PC-9 (cell line): ENCODE data around the gene CDADC1. TPM values are rescaled to one million over a fixed set of nuclear protein-coding genes. Genes with fewer than 3 reads are reported as not detected.

ENCODE experiments used
- BruUV-seq: library from RNA; stranded (reverse); fragments of 400-500 nt; replicated peaks from 2 replicates; lab custom pipeline; 2021; lab: Mats Ljungman, UMichigan
- CTCF ChIA-PET: fragments of 300-600 bp; sonication (Branson Sonifier 250); formaldehyde crosslinking; loops from one replicate; lab custom pipeline; 2022; ENCODE audit warnings: antibody characterized with exemption; lab: Charles Lee
- POLR2A ChIA-PET: fragments of 300-600 bp; sonication (Branson Sonifier 250); formaldehyde crosslinking; loops from one replicate; lab custom pipeline; 2022; ENCODE audit warnings: antibody characterized with exemption; ENCODE audit not compliant: unreplicated experiment; lab: Charles Lee
- DNase-seq, 2 experiments: peaks; one replicate each; pipeline versions ENCODE4 v3.0.0 to v3.0.0-alpha.2; 2015 to 2022; ENCODE audit warnings: mixed read lengths in 1 of 2
- H2AFZ ChIP-seq: fragments of 200-600 bp; sonication (generic); 2 replicates; pipeline ENCODE4 v1.8.1; 2017; ENCODE audit warnings: antibody characterized with exemption
- H3F3A ChIP-seq: fragments of 200-600 bp; sonication (generic); 2 replicates; pipeline ENCODE4 v1.8.1; 2017; ENCODE audit warnings: antibody characterized with exemption, mild to moderate bottlenecking, low read depth; ENCODE audit not compliant: insufficient read depth
- H3K27ac ChIP-seq: fragments of 200-600 bp; sonication (generic); 2 replicates; pipeline ENCODE4 v1.6.1; 2016; ENCODE audit warnings: mixed run types
- H3K27me3 ChIP-seq: fragments of 200-600 bp; sonication (generic); 2 replicates; pipeline ENCODE4 v1.6.1; 2016; ENCODE audit warnings: low read depth, mixed run types; ENCODE audit not compliant: insufficient read depth
- H3K36me3 ChIP-seq: fragments of 200-600 bp; sonication (generic); 2 replicates; pipeline ENCODE4 v1.6.1; 2016; ENCODE audit warnings: low read depth, mixed run types
- H3K4me1 ChIP-seq: fragments of 200-600 bp; sonication (generic); replicated peaks from 2 replicates; pipeline ENCODE4 v1.6.1; 2016; ENCODE audit warnings: mixed run types; ENCODE audit not compliant: insufficient read depth
- H3K4me2 ChIP-seq: fragments of 200-600 bp; sonication (generic); 2 replicates; pipeline ENCODE4 v1.6.1; 2017; ENCODE audit warnings: mixed run types
- H3K4me3 ChIP-seq: fragments of 200-600 bp; sonication (generic); 2 replicates; pipeline ENCODE4 v1.6.1; 2016; ENCODE audit warnings: mixed run types
- H3K79me2 ChIP-seq: fragments of 200-600 bp; sonication (generic); 2 replicates; pipeline ENCODE4 v1.6.1; 2017; ENCODE audit warnings: low read depth, mixed run types
- H3K9me2 ChIP-seq: fragments of 200-600 bp; sonication (generic); 2 replicates; pipeline ENCODE4 v1.8.1; 2017; ENCODE audit warnings: mild to moderate bottlenecking; ENCODE audit not compliant: insufficient read depth
- H3K9me3 ChIP-seq: fragments of 200-600 bp; sonication (generic); 2 replicates; pipeline ENCODE4 v1.8.1; 2016; ENCODE audit warnings: low read depth; ENCODE audit not compliant: insufficient read depth
- H4K20me1 ChIP-seq: fragments of 200-600 bp; sonication (generic); 2 replicates; pipeline ENCODE4 v1.8.1; 2017; ENCODE audit not compliant: insufficient read depth
- EZH2 ChIP-seq: fragments of 200-600 bp; sonication (generic); IDR thresholded peaks from 2 replicates; pipeline ENCODE4 v1.8.0; 2017; ENCODE audit warnings: antibody characterized with exemption, low read depth
- intact Hi-C: fragments of 100-400 bp; cut with micrococcal nuclease; formaldehyde crosslinking; loops from one replicate; pipeline ENCODE4 v1.10.0; 2022; ENCODE audit not compliant: unreplicated experiment
- total RNA-seq: library from RNA; stranded (reverse); gene quantifications from 2 replicates; pipeline ENCODE4 v1.2.3, GENCODE V29; 2021
- TF ChIP-seq, protein P1 (sequence below): fragments of 200-600 bp; sonication (generic); conservative IDR thresholded peaks from 2 replicates; pipeline ENCODE4 v1.6.1; 2017; ENCODE audit warnings: mixed run types, antibody characterized with exemption, mild to moderate bottlenecking, moderate library complexity

Gene CDADC1
- total RNA-seq, 1 experiment from 2014 or later: 12.4 TPM

DNA sequence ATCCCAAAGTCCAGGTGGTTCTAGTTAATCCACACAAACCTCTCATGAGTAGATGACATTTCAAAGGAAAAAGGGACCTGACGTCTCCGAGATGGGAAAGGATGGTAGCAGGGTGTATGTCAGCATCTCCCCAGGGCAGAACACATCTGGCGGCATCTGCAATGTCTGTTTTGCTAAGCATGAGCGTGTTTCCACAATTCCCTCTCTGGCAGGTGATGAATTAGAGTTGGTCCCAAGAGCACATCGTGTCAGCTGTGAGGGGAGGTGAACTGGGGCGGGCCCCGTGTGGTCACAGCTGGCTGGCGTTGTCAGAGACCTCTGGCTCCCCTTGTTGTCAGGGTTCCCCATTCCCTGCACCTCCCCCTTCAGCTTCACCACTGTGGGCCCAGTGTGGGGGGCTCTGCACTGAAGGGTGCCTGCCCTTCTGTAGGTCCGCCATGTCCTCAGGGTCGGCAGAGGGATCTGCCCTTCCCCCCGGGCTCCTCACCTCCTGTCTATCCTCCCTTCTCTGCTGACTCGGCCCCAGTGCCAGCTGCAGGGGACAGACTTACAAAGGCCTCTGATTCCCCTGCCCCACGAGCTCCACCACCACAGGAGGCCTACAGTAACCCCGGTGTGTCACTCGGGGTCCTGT is 58.2 kb downstream of the CDADC1 start:
- Histone ChIP-seq H3K79me2 (no peaks in the 10 kb centered on the region), H2AFZ (no peak overlapping the region), H3K4me3 (no peak overlapping the region), H3K9me2 (no peaks in the 10 kb centered on the region), H3K9me3 (no peaks in the 10 kb centered on the region), H3K36me3 (no peaks in the 10 kb centered on the region), H3K27ac (no peak overlapping the region), H3K4me2 (no peak overlapping the region), H4K20me1 (no peaks in the 10 kb centered on the region), H3K27me3 (no peaks in the 10 kb centered on the region), H3F3A (no peaks in the 10 kb centered on the region; the same call in 1 of the 2 replicates), H3K4me1 (no peaks in the 10 kb centered on the region; the same call in 1 of the 2 replicates)
- BruUV-seq: no TSS peak
- TF ChIP-seq, protein P1, sequence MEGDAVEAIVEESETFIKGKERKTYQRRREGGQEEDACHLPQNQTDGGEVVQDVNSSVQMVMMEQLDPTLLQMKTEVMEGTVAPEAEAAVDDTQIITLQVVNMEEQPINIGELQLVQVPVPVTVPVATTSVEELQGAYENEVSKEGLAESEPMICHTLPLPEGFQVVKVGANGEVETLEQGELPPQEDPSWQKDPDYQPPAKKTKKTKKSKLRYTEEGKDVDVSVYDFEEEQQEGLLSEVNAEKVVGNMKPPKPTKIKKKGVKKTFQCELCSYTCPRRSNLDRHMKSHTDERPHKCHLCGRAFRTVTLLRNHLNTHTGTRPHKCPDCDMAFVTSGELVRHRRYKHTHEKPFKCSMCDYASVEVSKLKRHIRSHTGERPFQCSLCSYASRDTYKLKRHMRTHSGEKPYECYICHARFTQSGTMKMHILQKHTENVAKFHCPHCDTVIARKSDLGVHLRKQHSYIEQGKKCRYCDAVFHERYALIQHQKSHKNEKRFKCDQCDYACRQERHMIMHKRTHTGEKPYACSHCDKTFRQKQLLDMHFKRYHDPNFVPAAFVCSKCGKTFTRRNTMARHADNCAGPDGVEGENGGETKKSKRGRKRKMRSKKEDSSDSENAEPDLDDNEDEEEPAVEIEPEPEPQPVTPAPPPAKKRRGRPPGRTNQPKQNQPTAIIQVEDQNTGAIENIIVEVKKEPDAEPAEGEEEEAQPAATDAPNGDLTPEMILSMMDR: no peak
- TF ChIP-seq EZH2: no peak
- ChIA-PET POLR2A (no interaction called here), CTCF (no interaction called here)
- no peak for DNase-seq
- intact Hi-C loops: loop anchor here (10.0 kb wide), 2 partner anchors 189 to 549 kb away; partner anchors contain the start of gene PHF11

DNA sequence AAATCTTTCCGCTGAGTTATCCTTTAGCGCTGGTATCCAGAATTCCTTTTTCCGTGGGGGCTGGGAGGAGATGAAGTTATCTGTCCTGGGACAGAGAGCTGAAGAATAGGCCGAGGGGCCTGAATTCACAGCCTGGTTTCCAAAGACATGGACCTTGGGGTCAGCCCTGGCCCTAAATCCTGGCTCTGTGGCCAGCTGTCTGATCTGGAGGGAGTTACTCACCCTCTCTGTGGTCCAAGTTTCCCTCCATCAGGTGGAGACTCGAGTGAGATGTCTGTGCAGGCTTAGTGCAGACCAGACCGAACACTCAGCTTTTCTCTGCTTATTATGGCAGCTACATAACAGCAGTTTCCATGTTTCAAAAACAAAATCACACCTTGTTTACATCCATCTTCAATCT is 59.6 kb downstream of the CDADC1 start:
- Histone ChIP-seq H2AFZ (no peak overlapping the region), H3F3A (no peaks in the 10 kb centered on the region; the same call in 1 of the 2 replicates), H3K79me2 (no peaks in the 10 kb centered on the region), H3K4me1 (no peaks in the 10 kb centered on the region; the same call in 1 of the 2 replicates), H3K36me3 (no peaks in the 10 kb centered on the region), H3K4me3 (no peak overlapping the region), H3K27me3 (no peaks in the 10 kb centered on the region), H3K9me2 (no peaks in the 10 kb centered on the region), H4K20me1 (no peaks in the 10 kb centered on the region), H3K9me3 (no peaks in the 10 kb centered on the region), H3K27ac (no peak overlapping the region), H3K4me2 (no peak overlapping the region)
- intact Hi-C loops: loop anchor here (10.0 kb wide), 2 partner anchors 187 to 547 kb away; partner anchors contain the start of gene PHF11
- no peak for TF ChIP-seq EZH2
- TF ChIP-seq, protein P1: no peak
- DNase-seq: no peak
- POLR2A ChIA-PET: no interaction called here
- no TSS peak for BruUV-seq
- CTCF ChIA-PET: interaction anchor here (0.5 kb wide), 1 partner anchor 1751 kb away, joined by 7 read pairs; no protein-coding TSS in a partner anchor

DNA sequence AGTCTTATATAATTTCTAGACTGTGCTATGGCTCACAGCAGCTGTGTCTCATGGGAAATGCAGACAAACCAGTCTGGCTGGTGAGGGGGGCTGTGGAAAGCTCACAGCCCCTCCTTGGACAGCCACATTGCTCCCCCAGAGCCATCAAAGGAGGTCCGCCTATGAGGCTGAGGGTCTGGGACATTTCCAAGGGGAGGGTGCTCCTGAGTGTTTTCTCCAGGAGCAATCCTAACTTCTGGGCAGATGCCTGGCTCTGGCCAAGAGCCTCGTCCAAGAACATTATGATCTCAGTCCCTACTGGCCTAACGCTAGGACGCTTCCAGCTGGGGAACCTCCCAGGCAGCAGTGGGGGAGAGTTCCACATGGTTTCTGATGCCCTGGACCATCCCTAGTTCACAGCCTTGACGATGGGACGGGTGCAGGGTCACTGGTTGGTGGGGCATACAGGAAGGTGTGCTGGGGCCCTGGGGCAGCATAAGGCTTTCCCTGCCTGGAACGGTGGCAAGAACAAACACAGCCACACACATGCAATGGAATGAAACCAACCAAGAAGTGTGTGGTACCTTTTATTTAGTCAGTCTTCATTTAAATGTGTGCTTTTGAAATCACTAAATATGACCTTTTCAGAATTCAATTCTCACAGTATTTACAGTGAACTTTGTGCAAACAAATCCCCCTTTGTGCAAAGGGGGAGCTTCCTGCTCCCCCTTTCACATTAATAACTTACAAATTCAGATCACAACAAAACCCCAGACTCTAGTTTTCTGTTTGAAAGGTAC is 60.6 kb downstream of the CDADC1 start:
- Histone ChIP-seq H3K4me2 (no peak overlapping the region), H2AFZ (no peak overlapping the region), H3K4me1 (no peaks in the 10 kb centered on the region; the same call in 1 of the 2 replicates), H4K20me1 (no peaks in the 10 kb centered on the region), H3K9me2 (no peaks in the 10 kb centered on the region), H3K4me3 (no peak overlapping the region), H3K36me3 (no peaks in the 10 kb centered on the region), H3K27me3 (no peaks in the 10 kb centered on the region), H3F3A (no peaks in the 10 kb centered on the region; the same call in 1 of the 2 replicates), H3K9me3 (no peaks in the 10 kb centered on the region), H3K27ac (no peak overlapping the region), H3K79me2 (no peaks in the 10 kb centered on the region)
- ChIA-PET POLR2A (interaction anchor here (0.7 kb wide), 1 partner anchor 107 kb away, joined by 3 read pairs; no protein-coding TSS in a partner anchor), CTCF (interaction anchor here (0.5 to 0.6 kb wide), 3 partner anchors 128 to 1750 kb away, joined by 3 to 7 read pairs (median 4); no protein-coding TSS in a partner anchor)
- TF ChIP-seq EZH2: no peak
- TF ChIP-seq, protein P1: no peak
- no peak for DNase-seq
- no TSS peak for BruUV-seq
- intact Hi-C loops: loop anchor here (10.0 kb wide), 2 partner anchors 187 to 547 kb away; partner anchors contain the start of gene PHF11
